Thyroid gland (tissue), 4 donors: Measurements from ENCODE around the gene ZNF8.

Experiments used
- CTCF ChIP-seq, 6 experiments: fragments of 200-600 bp in 3 of 6; fragments of 450-650 bp in 3 of 6; sonication (generic) in 3 of 6; IDR thresholded peaks; one replicate each; pipeline ENCODE4 v1.5.1; 2016 to 2019; ENCODE audit warnings: antibody characterized with exemption in 6 of 6, mild to moderate bottlenecking in 2 of 6, inconsistent platforms in 1 of 6, moderate library complexity in 1 of 6
- POLR2A ChIP-seq, 2 donors: fragments of 450-650 bp; IDR thresholded peaks; one replicate each; pipeline ENCODE4 v1.6.1; 2017; ENCODE audit warnings: antibody characterized with exemption in 2 of 2, mild to moderate bottlenecking in 2 of 2, moderate library complexity in 1 of 2

GRCh38 chr19:58335630-58336029, 56.9 kb downstream of the ZNF8 start:
- TF ChIP-seq CTCF (IDR thresholded peaks at IDR 0.05) (no peak), POLR2A (IDR thresholded peaks at IDR 0.05) (no peak)
